SK-MEL-5 (cell line): ENCODE measurements around the gene NFX1. TPM values are rescaled to one million over a fixed set of nuclear protein-coding genes. Genes with fewer than 3 reads are reported as not detected.
"Not testable (repeated sequence)": the region's sequence is repeated elsewhere in the genome, so short reads cannot be mapped to it uniquely, and the experiment has no call there.

Experiments used
- DNase-seq: peaks from one replicate; pipeline ENCODE4 v3.0.0-alpha.2; 2016; ENCODE audit warnings: low read depth, low spot score
- in situ Hi-C: cut with HindIII; loops from 2 replicates; pipeline ENCODE4 v1.10.0; 2016; ENCODE audit warnings: low sequenced_read_pairs, high pct_unique_total_duplicates, low pct_unique_long_range_greater_than_20kb
- total RNA-seq: library from RNA; depleted of rRNA; stranded (reverse); fragments of >200 nt; shearing (Covaris generic); gene quantifications from 2 replicates; pipeline ENCODE4 v1.2.3, GENCODE V29; 2014

NFX1 gene
- total RNA-seq, 1 experiment from 2014 or later: 16.4 TPM

- no peak for DNase-seq
Measured at GRCh38 chr9:33332011-33332410, 41.7 kb downstream of the NFX1 start.

GRCh38 chr9:33332956-33333355, 42.6 kb downstream of the NFX1 start:
- DNase-seq, in situ Hi-C loops: not testable (repeated sequence)

More at GRCh38 chr9:33332011-33332410, 41.7 kb downstream of the NFX1 start:
- in situ Hi-C loops: no loop called here

GRCh38 chr9:33340186-33340585, 49.9 kb downstream of the NFX1 start:
- in situ Hi-C loops: no loop called here
- no peak for DNase-seq

GRCh38 chr9:33341182-33341581, 50.9 kb downstream of the NFX1 start:
- no peak for DNase-seq
- in situ Hi-C loops: no loop called here

- DNase-seq: no peak
- in situ Hi-C loops: no loop called here
Measured at GRCh38 chr9:33344145-33344544, 53.8 kb downstream of the NFX1 start.

- in situ Hi-C loops: no loop called here
- DNase-seq: no peak
Measured at GRCh38 chr9:33346564-33346963, 56.2 kb downstream of the NFX1 start.

GRCh38 chr9:33348998-33349397, 58.7 kb downstream of the NFX1 start:
- no peak for DNase-seq
- in situ Hi-C loops: no loop called here

- DNase-seq: no peak
- in situ Hi-C loops: no loop called here
Measured at GRCh38 chr9:33349743-33350142, 59.4 kb downstream of the NFX1 start.

- in situ Hi-C loops: no loop called here
- no peak for DNase-seq
Measured at GRCh38 chr9:33350310-33350709, 60.0 kb downstream of the NFX1 start.

- DNase-seq: no peak
- in situ Hi-C loops: no loop called here
Measured at GRCh38 chr9:33351547-33351946, 61.2 kb downstream of the NFX1 start.

- in situ Hi-C loops: no loop called here
- DNase-seq: no peak
Measured at GRCh38 chr9:33354651-33355211, 64.4 kb downstream of the NFX1 start.

- no peak for DNase-seq
- in situ Hi-C loops: no loop called here
Measured at GRCh38 chr9:33355933-33356332, 65.6 kb downstream of the NFX1 start.

GRCh38 chr9:33358641-33359040, 68.3 kb downstream of the NFX1 start:
- in situ Hi-C loops, DNase-seq: not testable (repeated sequence)

GRCh38 chr9:33364127-33364526, 73.8 kb downstream of the NFX1 start:
- in situ Hi-C loops: no loop called here
- no peak for DNase-seq

- in situ Hi-C loops: not testable (repeated sequence)
Measured at GRCh38 chr9:33364814-33365213, 74.5 kb downstream of the NFX1 start.

GRCh38 chr9:33366979-33367480, 76.7 kb downstream of the NFX1 start:
- no peak for DNase-seq
- in situ Hi-C loops: no loop called here

More at GRCh38 chr9:33364814-33365213, 74.5 kb downstream of the NFX1 start:
- DNase-seq: not testable (repeated sequence)

- in situ Hi-C loops: no loop called here
- no peak for DNase-seq
Measured at GRCh38 chr9:33372900-33373299, 82.6 kb downstream of the NFX1 start.

- no peak for DNase-seq
- in situ Hi-C loops: no loop called here
Measured at GRCh38 chr9:33374190-33374589, 83.9 kb downstream of the NFX1 start.

GRCh38 chr9:33374634-33375237, 84.4 kb downstream of the NFX1 start:
- DNase-seq: peak; percentile 78
- in situ Hi-C loops: no loop called here
